H9 (cell line): ENCODE measurements around the gene TBC1D9B. TPM values are rescaled to one million over a fixed set of nuclear protein-coding genes. Genes with fewer than 3 reads are reported as not detected.

Source experiments
- DNase-seq: peaks from one replicate; pipeline ENCODE4 v3.0.0-alpha.2; 2017
- H2AFZ ChIP-seq: one replicate; pipeline ENCODE4 v1.6.1; 2013; ENCODE audit warnings: mild to moderate bottlenecking, low read length, control low read depth, moderate library complexity
- H2AK5ac ChIP-seq: 2 replicates; pipeline ENCODE4 v1.6.1; 2013; ENCODE audit warnings: low read length, control low read depth, mixed read lengths; ENCODE audit not compliant: insufficient read length
- H2BK120ac ChIP-seq: one replicate; pipeline ENCODE4 v1.6.1; 2013; ENCODE audit warnings: low read depth, mild to moderate bottlenecking, low read length, control low read depth, inconsistent platforms; ENCODE audit not compliant: poor library complexity, severe bottlenecking
- H2BK12ac ChIP-seq: 2 replicates; pipeline ENCODE4 v1.6.1; 2013; ENCODE audit warnings: low read length, control low read depth, mixed read lengths, low read depth; ENCODE audit not compliant: insufficient read length
- H2BK15ac ChIP-seq: 2 replicates; pipeline ENCODE4 v1.6.1; 2013; ENCODE audit warnings: low read depth, low read length, control low read depth
- H2BK20ac ChIP-seq: one replicate; pipeline ENCODE4 v1.6.1; 2013; ENCODE audit warnings: low read depth, mild to moderate bottlenecking, low read length, control low read depth, inconsistent platforms; ENCODE audit not compliant: poor library complexity, severe bottlenecking
- H2BK5ac ChIP-seq: 2 replicates; pipeline ENCODE4 v1.6.1; 2013; ENCODE audit warnings: low read length, control low read depth, mixed read lengths; ENCODE audit not compliant: insufficient read length
- H3K14ac ChIP-seq: 2 replicates; pipeline ENCODE4 v1.6.1; 2013; ENCODE audit warnings: low read length, control low read depth; ENCODE audit not compliant: insufficient read depth
- H3K18ac ChIP-seq: 2 replicates; pipeline ENCODE4 v1.6.1; 2013; ENCODE audit warnings: low read depth, mild to moderate bottlenecking, mixed read lengths, low read length, control low read depth; ENCODE audit not compliant: insufficient read length
- H3K23ac ChIP-seq: 2 replicates; pipeline ENCODE4 v1.6.1; 2013; ENCODE audit warnings: low read length, control low read depth, mixed read lengths, low read depth; ENCODE audit not compliant: insufficient read length
- H3K23me2 ChIP-seq: 2 replicates; pipeline ENCODE4 v1.6.1; 2013; ENCODE audit warnings: low read depth, mild to moderate bottlenecking, mixed read lengths, low read length, control low read depth; ENCODE audit not compliant: insufficient read length, poor library complexity, severe bottlenecking
- H3K27ac ChIP-seq: 2 replicates; pipeline ENCODE4 v1.5.1; 2013; ENCODE audit warnings: low read length, control low read depth, mixed read lengths, low read depth; ENCODE audit not compliant: insufficient read length
- H3K27me3 ChIP-seq: 2 replicates; pipeline ENCODE4 v1.6.1; 2013; ENCODE audit warnings: low read length, control low read depth, inconsistent platforms; ENCODE audit not compliant: insufficient read depth
- H3K4ac ChIP-seq: 2 replicates; pipeline ENCODE4 v1.6.1; 2013; ENCODE audit warnings: low read depth, mild to moderate bottlenecking, control low read depth, inconsistent platforms, low read length, moderate library complexity
- H3K4me1 ChIP-seq: 2 replicates; pipeline ENCODE4 v1.6.1; 2013; ENCODE audit warnings: low read length, control low read depth, inconsistent platforms; ENCODE audit not compliant: insufficient read depth
- H3K4me2 ChIP-seq: 2 replicates; pipeline ENCODE4 v1.6.1; 2013; ENCODE audit warnings: low read length, control low read depth, mixed read lengths; ENCODE audit not compliant: insufficient read length, insufficient read depth
- H3K56ac ChIP-seq: 2 replicates; pipeline ENCODE4 v1.6.1; 2013; ENCODE audit warnings: low read depth, mild to moderate bottlenecking, mixed read lengths, low read length, control low read depth; ENCODE audit not compliant: insufficient read length
- H3K79me1 ChIP-seq: 2 replicates; pipeline ENCODE4 v1.6.1; 2013; ENCODE audit warnings: low read depth, mild to moderate bottlenecking, moderate library complexity, low read length, control low read depth, inconsistent platforms; ENCODE audit not compliant: insufficient read depth, poor library complexity, severe bottlenecking
- H3K79me2 ChIP-seq: 2 replicates; pipeline ENCODE4 v1.6.1; 2013; ENCODE audit warnings: low read length, control low read depth, inconsistent platforms; ENCODE audit not compliant: insufficient read depth
- H3K9ac ChIP-seq: 2 replicates; pipeline ENCODE4 v1.6.1; 2013; ENCODE audit warnings: low read length, control low read depth, mixed read lengths; ENCODE audit not compliant: insufficient read length; ENCODE audit errors: extremely low read depth
- H3K9me3 ChIP-seq: one replicate; pipeline ENCODE4 v1.6.1; 2013; ENCODE audit warnings: low read depth, low read length, inconsistent platforms; ENCODE audit not compliant: control insufficient read depth
- H3T11ph ChIP-seq: one replicate; pipeline ENCODE4 v1.6.1; 2013; ENCODE audit warnings: mild to moderate bottlenecking, low read length, control low read depth, inconsistent platforms
- H4K20me1 ChIP-seq: one replicate; pipeline ENCODE4 v1.6.1; 2013; ENCODE audit not compliant: control insufficient read depth, insufficient read length, insufficient read depth
- H4K5ac ChIP-seq: 2 replicates; pipeline ENCODE4 v1.6.1; 2013; ENCODE audit warnings: low read depth, mild to moderate bottlenecking, mixed read lengths, low read length, control low read depth; ENCODE audit not compliant: insufficient read length
- H4K8ac ChIP-seq: replicated peaks from 2 replicates; pipeline ENCODE4 v1.6.1; 2013; ENCODE audit warnings: low read length, control low read depth, mixed read lengths, low read depth; ENCODE audit not compliant: insufficient read length
- H4K91ac ChIP-seq: 2 replicates; pipeline ENCODE4 v1.6.1; 2013; ENCODE audit warnings: low read depth, mild to moderate bottlenecking, moderate library complexity, mixed read lengths, low read length, control low read depth; ENCODE audit not compliant: insufficient read length
- H3K27ac Mint-ChIP-seq, 3 experiments: 2 replicates in 2 of 3; 3 replicates in 1 of 3; pipeline ENCODE4 v1.8.0; 2020 to 2021; ENCODE audit warnings: mixed read lengths in 3 of 3, mild to moderate bottlenecking in 1 of 3, moderate library complexity in 1 of 3
- H3K27me3 Mint-ChIP-seq: 2 replicates; pipeline ENCODE4 v1.8.0; 2021; ENCODE audit warnings: low read depth, mild to moderate bottlenecking, moderate library complexity, mixed read lengths
- H3K36me3 Mint-ChIP-seq, 3 experiments: 2 replicates in 2 of 3; 3 replicates in 1 of 3; pipeline ENCODE4 v1.8.0; 2020 to 2021; ENCODE audit warnings: low read depth in 3 of 3, mixed read lengths in 3 of 3; ENCODE audit not compliant: insufficient read depth in 1 of 3
- H3K4me1 Mint-ChIP-seq, 2 experiments: 2 replicates each; pipeline ENCODE4 v1.8.0; 2020; ENCODE audit warnings: mixed read lengths in 2 of 2
- H3K4me3 Mint-ChIP-seq, 2 experiments: 2 replicates in 1 of 2; 3 replicates in 1 of 2; pipeline ENCODE4 v1.8.0; 2020 to 2021; ENCODE audit warnings: mild to moderate bottlenecking in 2 of 2, mixed read lengths in 2 of 2, moderate library complexity in 1 of 2
- H3K9me3 Mint-ChIP-seq, 2 experiments: 2 replicates in 1 of 2; 3 replicates in 1 of 2; pipeline ENCODE4 v1.8.0; 2020; ENCODE audit warnings: mild to moderate bottlenecking in 2 of 2, mixed read lengths in 2 of 2, moderate library complexity in 1 of 2
- CTCF ChIP-seq: fragments of 200-600 bp; sonication (generic); conservative IDR thresholded peaks from 3 replicates; pipeline ENCODE4 v1.8.0; 2021; ENCODE audit warnings: antibody characterized with exemption, mild to moderate bottlenecking
- WGBS: extraction: QIAGEN DNeasy Blood & Tissue Kit; methylation state at CpG from one replicate; pipeline ENCODE4 v1.1.7; 2013; ENCODE audit warnings: missing lambda C conversion rate, low lambda C conversion rate, mixed read lengths; ENCODE audit not compliant: insufficient read length; ENCODE audit errors: extremely low coverage; 5-methylcytosine and 5-hydroxymethylcytosine counted together
- total RNA-seq: library from RNA; stranded (reverse); gene quantifications from 2 replicates; pipeline ENCODE4 v1.2.1, GENCODE V29; 2021

Gene TBC1D9B
- total RNA-seq, 1 experiment from 2014 or later: 62.1 TPM

GRCh38 chr5:179868541-179868940 is 39.2 kb downstream of the TBC1D9B start:
- no peak overlapping the region for H3T11ph ChIP-seq
- H3K27me3 ChIP-seq: no peaks in the 10 kb centered on the region
- H3K27ac Mint-ChIP-seq: peak overlapping the region in 2 of 3 experiments; percentile 68 to 75; a peak in 1 of 7 replicates
- H4K5ac ChIP-seq: no peak overlapping the region
- H3K56ac ChIP-seq: no peak overlapping the region
- no CpG with 5 or more reads among the region's 14 CpGs for WGBS
- no peak overlapping the region for H2AFZ ChIP-seq
- no peak overlapping the region for H3K4me3 Mint-ChIP-seq
- no peak overlapping the region for H3K27ac ChIP-seq
- no peak for DNase-seq
- H2AK5ac ChIP-seq: no peak overlapping the region
- no peaks in the 10 kb centered on the region for H3K79me2 ChIP-seq
- H3K23me2 ChIP-seq: no peaks in the 10 kb centered on the region
- TF ChIP-seq CTCF: no peak
- H4K91ac ChIP-seq: no peak overlapping the region
- H3K27me3 Mint-ChIP-seq: no peaks in the 10 kb centered on the region
- no peak overlapping the region for H2BK120ac ChIP-seq
- no peak overlapping the region for H3K9ac ChIP-seq
- no peak overlapping the region for H2BK20ac ChIP-seq
- H3K18ac ChIP-seq: no peak overlapping the region
- H3K4me1 Mint-ChIP-seq: peaks cover 9 to 23% of the 10 kb centered on the region in 2 experiments
- no peak overlapping the region for H3K14ac ChIP-seq
- H3K79me1 ChIP-seq: no peaks in the 10 kb centered on the region
- H4K8ac ChIP-seq: no peak overlapping the region
- no peak overlapping the region for H3K23ac ChIP-seq
- H3K4ac ChIP-seq: no peak overlapping the region
- no peaks in the 10 kb centered on the region for H3K9me3 Mint-ChIP-seq
- no peak overlapping the region for H2BK12ac ChIP-seq
- H3K4me1 ChIP-seq: no peaks in the 10 kb centered on the region
- no peak overlapping the region for H3K4me2 ChIP-seq
- H2BK5ac ChIP-seq: no peak overlapping the region
- peaks cover 11 to 51% (median 48%) of the 10 kb centered on the region in 3 experiments; a peak in 6 of 7 replicates for H3K36me3 Mint-ChIP-seq
- no peak overlapping the region for H2BK15ac ChIP-seq
- H4K20me1 ChIP-seq: no peaks in the 10 kb centered on the region
- H3K9me3 ChIP-seq: no peaks in the 10 kb centered on the region
